ENCODE data around the gene CFAP46. TPM values are rescaled to one million over a fixed set of nuclear protein-coding genes. Genes with fewer than 3 reads are reported as not detected.

Gene CFAP46
- total and polyA plus RNA-seq, 10 of the 15 experiments (the other 5 are each of a cell fraction or from before 2014, with no cell fraction given): 0.01 to 0.18 (median 0.03) TPM; not detected in 7

- no peak overlapping the region for H3K9ac ChIP-seq (ENCODE audit: control insufficient read depth, insufficient read depth, low read length)
- WGBS (ENCODE audit: insufficient coverage, insufficient replicate concordance, low lambda C conversion rate, missing lambda C conversion rate): 67% methylated on average over 13 of the region's 16 CpGs
- CTCF ChIA-PET: no interaction called here
- no peaks in the 10 kb centered on the region for H4K20me1 ChIP-seq (ENCODE audit: control insufficient read depth, insufficient read depth)
- no peak overlapping the region for H3K4me3 ChIP-seq
- no peaks in the 10 kb centered on the region for H3K79me2 ChIP-seq (ENCODE audit: control insufficient read depth, insufficient read depth, low read length)
- no peak overlapping the region for H2AFZ ChIP-seq (ENCODE audit: control insufficient read depth, low read depth, low read length)
- POLR2A ChIA-PET: no interaction called here
- RAD21 ChIA-PET (ENCODE audit: unreplicated experiment): no interaction called here
- intact Hi-C loops (cut with micrococcal nuclease; ENCODE audit: unreplicated experiment): no loop called here
- H3K27ac ChIP-seq (ENCODE audit: control insufficient read depth, insufficient read depth): no peak overlapping the region
- BruUV-seq (replicated peaks): no TSS peak
- peaks cover 2% of the 10 kb centered on the region; the same call in 1 of the 3 replicates for H3K9me3 ChIP-seq (replicated peaks; ENCODE audit: control insufficient read depth, insufficient read depth, low read length)
- in situ Hi-C loops (cut with MboI): no loop called here
- H3K4me2 ChIP-seq (ENCODE audit: control insufficient read depth, insufficient read depth): no peak overlapping the region
- SMC1A ChIA-PET (ENCODE audit: uncharacterized antibody, unreplicated experiment): no interaction called here
- FAIRE-seq: no peak
- H3K36me3 ChIP-seq (ENCODE audit: control insufficient read depth in 2 of 2, insufficient read depth in 2 of 2, low read length in 1 of 2): no peaks in the 10 kb centered on the region
- TF ChIP-seq RELA (IDR thresholded peaks at IDR 0.05; ENCODE audit: borderline replicate concordance, partially characterized antibody): no peak
- TF ChIP-seq ZZZ3 (IDR thresholded peaks at IDR 0.05; ENCODE audit: control insufficient read depth, insufficient read length, low read depth): no peak
- no peak for TF ChIP-seq YY1 (IDR thresholded peaks at IDR 0.05; ENCODE audit: low read depth, low read length)
- TF ChIP-seq JUND (IDR thresholded peaks at IDR 0.05; ENCODE audit: low read depth, low read length): no peak
- TF ChIP-seq SMARCA5 (IDR thresholded peaks at IDR 0.05): no peak
- TF ChIP-seq SIN3A (IDR thresholded peaks at IDR 0.05; ENCODE audit: low read depth, low read length): no peak
- no peaks in the 10 kb centered on the region for H3K4me1 ChIP-seq (ENCODE audit: control insufficient read depth, insufficient read depth, low read length)
- no peak for DNase-seq (ENCODE audit: low read depth, low spot score)
- no peak for ATAC-seq
- H3K27me3 ChIP-seq (replicated peaks in 1 of 2; ENCODE audit: control insufficient read depth in 2 of 2, insufficient read depth in 2 of 2, low read length in 1 of 2): no peaks in the 10 kb centered on the region
These were observed 139.6 kb downstream of the CFAP46 start for GRCh38 chr10:132802694-132803320.

- Histone ChIP-seq H3K4me2 (ENCODE audit: control insufficient read depth, insufficient read depth) (no peak overlapping the region), H3K4me3 (no peak overlapping the region), H3K27me3 (replicated peaks in 1 of 2; ENCODE audit: control insufficient read depth in 2 of 2, insufficient read depth in 2 of 2, low read length in 1 of 2) (no peaks in the 10 kb centered on the region), H3K9ac (ENCODE audit: control insufficient read depth, insufficient read depth, low read length) (no peak overlapping the region), H3K79me2 (ENCODE audit: control insufficient read depth, insufficient read depth, low read length) (no peaks in the 10 kb centered on the region), H3K4me1 (ENCODE audit: control insufficient read depth, insufficient read depth, low read length) (no peaks in the 10 kb centered on the region), H4K20me1 (ENCODE audit: control insufficient read depth, insufficient read depth) (no peaks in the 10 kb centered on the region), H3K36me3 (ENCODE audit: control insufficient read depth in 2 of 2, insufficient read depth in 2 of 2, low read length in 1 of 2) (no peaks in the 10 kb centered on the region), H3K27ac (ENCODE audit: control insufficient read depth, insufficient read depth) (no peak overlapping the region), H3K9me3 (replicated peaks; ENCODE audit: control insufficient read depth, insufficient read depth, low read length) (peaks cover 2% of the 10 kb centered on the region; the same call in 1 of the 3 replicates), H2AFZ (ENCODE audit: control insufficient read depth, low read depth, low read length) (no peak overlapping the region)
- FAIRE-seq (no peak), ATAC-seq (no peak), DNase-seq (ENCODE audit: low read depth, low spot score) (no peak)
- ChIA-PET RAD21 (ENCODE audit: unreplicated experiment) (no interaction called here), SMC1A (ENCODE audit: uncharacterized antibody, unreplicated experiment) (no interaction called here), CTCF (interaction anchor here (0.5 kb wide), 1 partner anchor 192 kb away, joined by 3 read pairs; no protein-coding TSS in a partner anchor), POLR2A (no interaction called here)
- intact Hi-C loops (cut with micrococcal nuclease; ENCODE audit: unreplicated experiment) (no loop called here), in situ Hi-C loops (cut with MboI) (no loop called here)
- WGBS (ENCODE audit: insufficient coverage, insufficient replicate concordance, low lambda C conversion rate, missing lambda C conversion rate): 60% methylated on average over 8 of the region's 8 CpGs
- BruUV-seq (replicated peaks): no TSS peak
- TF ChIP-seq ZNF622 (IDR thresholded peaks at IDR 0.05) (no peak), RB1 (IDR thresholded peaks at IDR 0.05; ENCODE audit: borderline replicate concordance) (no peak), MAX (IDR thresholded peaks at IDR 0.05; ENCODE audit: low read depth, low read length) (no peak), IRF5 (IDR thresholded peaks at IDR 0.05; ENCODE audit: borderline replicate concordance) (no peak), POLR2AphosphoS5 (IDR thresholded peaks at IDR 0.05; ENCODE audit: low read length) (no peak), ZSCAN29 (IDR thresholded peaks at IDR 0.05) (no peak), CHD1 (IDR thresholded peaks at IDR 0.05; ENCODE audit: low read depth, low read length) (no peak), CBX3 (IDR thresholded peaks at IDR 0.05; ENCODE audit: borderline replicate concordance, low read depth) (no peak), ELK1 (IDR thresholded peaks at IDR 0.05; ENCODE audit: low read depth, low read length) (no peak), HDAC6 (IDR thresholded peaks at IDR 0.05; ENCODE audit: unreplicated experiment) (no peak), SMARCA5 (IDR thresholded peaks at IDR 0.05) (no peak)
These were observed 140.3 kb downstream of the CFAP46 start for GRCh38 chr10:132802048-132802447.
